ENCODE data around the gene SLC2A6. TPM values are rescaled to one million over a fixed set of nuclear protein-coding genes. Genes with fewer than 3 reads are reported as not detected.
A peak's percentile ranks its signal among the peaks of the same experiment; 100 is the strongest.

Gene SLC2A6
- total and polyA plus RNA-seq, 2 donors (not counting 1 experiment from before 2014, with no cell fraction given) = 7.6 to 9.1 TPM

GRCh38 chr9:133506653-133507038 lies 27.7 kb upstream of the SLC2A6 start:
- Histone ChIP-seq H3K27me3 (ENCODE audit: control insufficient read depth, insufficient read depth, low read length) (no peaks in the 10 kb centered on the region), H3K79me2 (ENCODE audit: control insufficient read depth, insufficient read depth, low read length) (no peaks in the 10 kb centered on the region), H3K27ac (ENCODE audit: insufficient read depth, low read length) (peak overlapping the region; percentile 61), H3K36me3 (ENCODE audit: control insufficient read depth, insufficient read depth, low read length) (no peaks in the 10 kb centered on the region), H3K9me3 (ENCODE audit: control insufficient read depth, insufficient read depth, low read depth, low read length) (no peaks in the 10 kb centered on the region), H3K9ac (ENCODE audit: insufficient read depth, low read length) (no peak overlapping the region), H3K4me1 (ENCODE audit: control insufficient read depth, extremely low read depth, insufficient read depth, low read length) (peaks cover 11% of the 10 kb centered on the region), H3K4me2 (ENCODE audit: extremely low read depth, insufficient read depth, low read length) (peak overlapping the region; percentile 64), H3K4me3 (replicated peaks in 1 of 4; ENCODE audit: control extremely low read depth in 1 of 4, insufficient read depth in 1 of 4, low read depth in 3 of 4, low read length in 4 of 4) (no peak overlapping the region), H4K20me1 (ENCODE audit: control insufficient read depth, extremely low read depth, insufficient read depth, low read length) (no peaks in the 10 kb centered on the region), H2AFZ (ENCODE audit: low read length) (peak overlapping the region; percentile 30)
- DNase-seq (ENCODE audit: low read depth in 2 of 2) = peak; percentile 69 to 94
- TF ChIP-seq CTCF (conservative IDR thresholded peaks at IDR 0.05 in 1 of 2, IDR thresholded peaks at IDR 0.05 in 1 of 2; ENCODE audit: low read depth in 1 of 2, low read length in 2 of 2) (peak in 1 of 2 donors; percentile 22), EZH2 (IDR thresholded peaks at IDR 0.05; ENCODE audit: low read length, missing control alignments) (no peak)

- Histone ChIP-seq H3K9me3 (ENCODE audit: control insufficient read depth, insufficient read depth, low read depth, low read length) (no peaks in the 10 kb centered on the region), H3K27ac (ENCODE audit: insufficient read depth, low read length) (peak overlapping the region; percentile 79), H3K27me3 (ENCODE audit: control insufficient read depth, insufficient read depth, low read length) (no peaks in the 10 kb centered on the region), H3K4me2 (ENCODE audit: extremely low read depth, insufficient read depth, low read length) (peak overlapping the region; percentile 51), H2AFZ (ENCODE audit: low read length) (no peak overlapping the region), H3K4me3 (replicated peaks in 1 of 4; ENCODE audit: control extremely low read depth in 1 of 4, insufficient read depth in 1 of 4, low read depth in 3 of 4, low read length in 4 of 4) (no peak overlapping the region), H3K4me1 (ENCODE audit: control insufficient read depth, extremely low read depth, insufficient read depth, low read length) (peaks cover 11% of the 10 kb centered on the region), H3K36me3 (ENCODE audit: control insufficient read depth, insufficient read depth, low read length) (no peaks in the 10 kb centered on the region), H4K20me1 (ENCODE audit: control insufficient read depth, extremely low read depth, insufficient read depth, low read length) (no peaks in the 10 kb centered on the region), H3K9ac (ENCODE audit: insufficient read depth, low read length) (no peak overlapping the region), H3K79me2 (ENCODE audit: control insufficient read depth, insufficient read depth, low read length) (no peaks in the 10 kb centered on the region)
- TF ChIP-seq CTCF (conservative IDR thresholded peaks at IDR 0.05 in 1 of 2, IDR thresholded peaks at IDR 0.05 in 1 of 2; ENCODE audit: low read depth in 1 of 2, low read length in 2 of 2) = no peak
- no peak for TF ChIP-seq EZH2 (IDR thresholded peaks at IDR 0.05; ENCODE audit: low read length, missing control alignments)
- peak; percentile 41 to 44 for DNase-seq (ENCODE audit: low read depth in 2 of 2)
Measured at GRCh38 chr9:133505901-133506652, 27.2 kb upstream of the SLC2A6 start.

GRCh38 chr9:133505186-133505830 lies 26.4 kb upstream of the SLC2A6 start:
- Histone ChIP-seq H3K4me2 (ENCODE audit: extremely low read depth, insufficient read depth, low read length) (peak overlapping the region; percentile 51), H2AFZ (ENCODE audit: low read length) (no peak overlapping the region), H3K36me3 (ENCODE audit: control insufficient read depth, insufficient read depth, low read length) (no peaks in the 10 kb centered on the region), H3K4me1 (ENCODE audit: control insufficient read depth, extremely low read depth, insufficient read depth, low read length) (peaks cover 11% of the 10 kb centered on the region), H3K4me3 (replicated peaks in 1 of 4; ENCODE audit: control extremely low read depth in 1 of 4, insufficient read depth in 1 of 4, low read depth in 3 of 4, low read length in 4 of 4) (no peak overlapping the region), H3K79me2 (ENCODE audit: control insufficient read depth, insufficient read depth, low read length) (no peaks in the 10 kb centered on the region), H3K27me3 (ENCODE audit: control insufficient read depth, insufficient read depth, low read length) (no peaks in the 10 kb centered on the region), H3K27ac (ENCODE audit: insufficient read depth, low read length) (peak overlapping the region; percentile 79), H3K9me3 (ENCODE audit: control insufficient read depth, insufficient read depth, low read depth, low read length) (no peaks in the 10 kb centered on the region), H3K9ac (ENCODE audit: insufficient read depth, low read length) (no peak overlapping the region), H4K20me1 (ENCODE audit: control insufficient read depth, extremely low read depth, insufficient read depth, low read length) (no peaks in the 10 kb centered on the region)
- TF ChIP-seq CTCF (conservative IDR thresholded peaks at IDR 0.05 in 1 of 2, IDR thresholded peaks at IDR 0.05 in 1 of 2; ENCODE audit: low read depth in 1 of 2, low read length in 2 of 2) (no peak), EZH2 (IDR thresholded peaks at IDR 0.05; ENCODE audit: low read length, missing control alignments) (no peak)
- peak in 1 of 2 donors; percentile 48 for DNase-seq (ENCODE audit: low read depth in 2 of 2)
